ENCODE measurements around the gene SNAPIN. TPM values are rescaled to one million over a fixed set of nuclear protein-coding genes. Genes with fewer than 3 reads are reported as not detected.

The SNAPIN gene
- total RNA-seq, 1 experiment from 2014 or later, result 58.5 TPM

DNA sequence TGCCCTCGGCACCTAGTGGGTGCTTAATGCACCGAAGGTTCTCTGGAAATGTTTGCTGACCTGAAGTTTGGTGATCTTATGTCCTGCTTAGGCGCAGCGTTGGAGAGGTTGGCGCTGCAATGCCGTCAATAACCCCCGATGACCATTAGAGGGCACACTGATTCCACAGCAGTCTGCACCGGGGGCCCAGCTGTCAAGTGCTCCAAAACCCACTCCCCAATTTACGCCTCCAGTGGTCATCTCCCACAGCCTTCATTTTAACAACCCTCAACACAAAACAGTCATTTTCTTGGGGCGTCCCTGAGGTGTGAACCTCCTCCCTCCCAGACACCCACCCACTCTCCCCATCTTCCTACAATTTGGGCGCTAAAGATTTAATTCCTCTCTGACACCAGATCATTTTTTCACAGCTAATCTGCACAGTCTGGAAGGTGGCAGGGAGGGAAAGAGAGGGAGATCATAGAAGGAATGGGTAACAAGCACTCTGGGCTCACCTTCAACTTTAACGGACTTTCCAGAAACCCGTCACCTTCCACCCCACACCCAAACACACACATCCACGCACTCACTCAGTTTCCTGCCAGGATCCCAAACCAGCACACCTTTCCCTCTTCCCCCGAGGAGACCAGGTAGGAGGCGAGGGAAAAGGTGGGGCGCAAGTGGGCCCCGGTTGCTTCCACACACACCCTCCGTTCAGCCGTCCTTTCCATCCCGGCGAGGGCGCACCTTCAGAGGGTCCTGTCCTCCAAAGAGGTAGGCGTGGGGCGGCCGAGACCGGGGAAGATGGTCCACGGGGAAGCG, 19.4 kb downstream of the SNAPIN start:
- DNase-seq (ENCODE audit: low read depth), result peak; percentile 61

DNA sequence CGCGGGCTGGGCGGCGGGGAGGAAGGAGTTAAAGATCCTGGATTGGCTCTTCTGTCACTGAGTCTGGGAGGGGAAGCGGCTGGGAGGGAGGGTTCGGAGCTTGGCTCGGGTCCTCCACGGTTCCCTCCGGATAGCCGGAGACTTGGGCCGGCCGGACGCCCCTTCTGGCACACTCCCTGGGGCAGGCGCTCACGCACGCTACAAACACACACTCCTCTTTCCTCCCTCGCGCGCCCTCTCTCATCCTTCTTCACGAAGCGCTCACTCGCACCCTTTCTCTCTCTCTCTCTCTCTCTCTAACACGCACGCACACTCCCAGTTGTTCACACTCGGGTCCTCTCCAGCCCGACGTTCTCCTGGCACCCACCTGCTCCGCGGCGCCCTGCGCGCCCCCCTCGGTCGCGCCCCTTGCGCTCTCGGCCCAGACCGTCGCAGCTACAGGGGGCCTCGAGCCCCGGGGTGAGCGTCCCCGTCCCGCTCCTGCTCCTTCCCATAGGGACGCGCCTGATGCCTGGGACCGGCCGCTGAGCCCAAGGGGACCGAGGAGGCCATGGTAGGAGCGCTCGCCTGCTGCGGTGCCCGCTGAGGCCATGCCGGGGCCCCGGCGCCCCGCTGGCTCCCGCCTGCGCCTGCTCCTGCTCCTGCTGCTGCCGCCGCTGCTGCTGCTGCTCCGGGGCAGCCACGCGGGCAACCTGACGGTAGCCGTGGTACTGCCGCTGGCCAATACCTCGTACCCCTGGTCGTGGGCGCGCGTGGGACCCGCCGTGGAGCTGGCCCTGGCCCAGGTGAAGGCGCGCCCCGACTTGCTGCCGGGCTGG, 20.2 kb downstream of the SNAPIN start, which contains the start of gene NPR1:
Gene NPR1, plus strand, starts transcription at position 170 of the 818 bp plus-strand sequence. Its CDS starts 421 bp downstream, at position 591.
- DNase-seq (ENCODE audit: low read depth), result peak; percentile 40

DNA sequence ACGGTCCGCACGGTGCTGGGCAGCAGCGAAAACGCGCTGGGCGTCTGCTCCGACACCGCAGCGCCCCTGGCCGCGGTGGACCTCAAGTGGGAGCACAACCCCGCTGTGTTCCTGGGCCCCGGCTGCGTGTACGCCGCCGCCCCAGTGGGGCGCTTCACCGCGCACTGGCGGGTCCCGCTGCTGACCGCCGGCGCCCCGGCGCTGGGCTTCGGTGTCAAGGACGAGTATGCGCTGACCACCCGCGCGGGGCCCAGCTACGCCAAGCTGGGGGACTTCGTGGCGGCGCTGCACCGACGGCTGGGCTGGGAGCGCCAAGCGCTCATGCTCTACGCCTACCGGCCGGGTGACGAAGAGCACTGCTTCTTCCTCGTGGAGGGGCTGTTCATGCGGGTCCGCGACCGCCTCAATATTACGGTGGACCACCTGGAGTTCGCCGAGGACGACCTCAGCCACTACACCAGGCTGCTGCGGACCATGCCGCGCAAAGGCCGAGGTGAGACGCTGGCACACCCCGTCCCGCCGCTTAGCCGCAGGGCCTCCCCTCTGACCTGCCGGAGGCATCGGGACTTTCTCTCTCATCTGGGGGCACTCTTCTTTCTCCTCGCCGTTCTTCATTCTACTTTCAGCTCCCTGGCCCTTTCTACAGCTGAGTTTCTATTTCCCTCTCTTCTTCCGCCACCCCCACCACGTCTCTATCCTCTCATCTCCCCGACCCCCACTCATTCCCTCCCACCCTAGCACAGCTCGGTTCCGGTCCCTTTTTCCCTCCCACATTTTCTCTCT, 21.0 kb downstream of the SNAPIN start:
- DNase-seq (ENCODE audit: low read depth), result no peak

DNA sequence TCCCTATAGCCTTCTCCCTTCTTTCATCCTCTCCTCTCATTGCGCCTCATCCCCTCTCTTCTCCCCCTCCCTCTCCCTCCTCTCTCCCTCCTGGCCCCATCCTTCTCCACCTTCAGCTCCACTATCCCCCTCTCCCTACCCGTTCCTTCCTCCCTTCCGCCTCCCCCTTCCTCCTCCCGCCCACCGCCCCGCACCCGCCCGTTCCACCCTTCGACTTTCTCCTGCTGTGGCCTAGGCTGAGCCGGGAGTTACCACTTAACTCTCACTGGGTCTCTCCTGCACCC, 21.6 kb downstream of the SNAPIN start:
- no peak for DNase-seq (ENCODE audit: low read depth)

DNA sequence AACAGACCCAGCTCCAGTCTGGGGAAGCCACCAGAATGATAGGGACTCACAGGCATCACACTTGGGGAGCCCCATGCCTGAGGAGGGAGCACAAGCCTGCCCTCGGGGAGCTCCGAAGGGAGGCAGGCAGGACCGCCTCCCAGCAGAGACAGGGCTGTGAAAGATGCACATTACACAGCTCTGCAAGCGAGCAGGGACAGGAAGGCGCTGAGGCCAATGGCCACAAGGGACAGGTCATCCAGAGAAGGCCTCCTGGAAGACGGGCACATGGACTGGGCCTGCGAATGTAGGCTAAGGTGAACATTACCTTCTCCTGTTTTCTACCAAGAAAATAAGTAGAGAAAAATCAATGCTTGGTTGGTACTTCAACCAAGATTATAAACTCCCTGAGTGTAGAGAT, 24.2 kb downstream of the SNAPIN start:
- no peak for DNase-seq (ENCODE audit: low read depth)

DNA sequence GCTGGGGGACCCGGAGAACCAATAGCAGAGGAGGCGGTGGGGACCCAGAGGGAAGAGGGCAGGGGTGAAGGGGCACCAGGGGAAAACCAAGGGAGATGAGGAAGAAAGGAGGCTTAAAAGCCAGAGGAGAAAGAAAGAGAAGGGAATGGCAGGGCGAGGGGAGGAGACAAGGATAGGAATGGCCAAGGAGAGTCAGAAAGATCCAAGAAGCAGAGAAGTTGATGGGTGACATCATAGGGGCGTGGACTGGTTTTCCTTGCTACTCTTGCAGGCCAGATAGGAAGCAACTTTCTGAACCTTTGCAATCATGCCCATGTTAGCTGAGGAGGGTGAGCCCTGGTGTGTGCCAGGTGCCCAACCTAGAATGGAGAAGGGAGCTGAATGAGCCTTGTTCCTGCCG, 25.4 kb downstream of the SNAPIN start:
- DNase-seq (ENCODE audit: low read depth), result no peak

DNA sequence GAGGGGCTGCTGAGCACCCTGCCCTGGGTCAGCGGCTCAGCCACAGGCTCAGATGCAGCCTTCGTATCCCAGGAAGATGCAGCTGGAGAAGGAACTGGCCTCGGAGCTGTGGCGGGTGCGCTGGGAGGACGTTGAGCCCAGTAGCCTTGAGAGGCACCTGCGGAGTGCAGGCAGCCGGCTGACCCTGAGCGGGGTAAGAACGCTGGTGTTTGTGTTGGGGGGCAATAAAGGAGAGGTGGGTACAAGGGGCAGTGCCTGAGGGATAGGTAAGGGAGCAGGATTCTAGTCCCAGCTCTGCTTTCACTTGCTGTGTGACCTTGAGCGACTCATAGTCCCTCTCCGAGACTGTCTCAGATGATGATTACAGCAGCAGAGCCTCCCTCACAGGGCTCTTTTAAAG, 26.4 kb downstream of the SNAPIN start:
- DNase-seq (ENCODE audit: low read depth), result no peak

DNA sequence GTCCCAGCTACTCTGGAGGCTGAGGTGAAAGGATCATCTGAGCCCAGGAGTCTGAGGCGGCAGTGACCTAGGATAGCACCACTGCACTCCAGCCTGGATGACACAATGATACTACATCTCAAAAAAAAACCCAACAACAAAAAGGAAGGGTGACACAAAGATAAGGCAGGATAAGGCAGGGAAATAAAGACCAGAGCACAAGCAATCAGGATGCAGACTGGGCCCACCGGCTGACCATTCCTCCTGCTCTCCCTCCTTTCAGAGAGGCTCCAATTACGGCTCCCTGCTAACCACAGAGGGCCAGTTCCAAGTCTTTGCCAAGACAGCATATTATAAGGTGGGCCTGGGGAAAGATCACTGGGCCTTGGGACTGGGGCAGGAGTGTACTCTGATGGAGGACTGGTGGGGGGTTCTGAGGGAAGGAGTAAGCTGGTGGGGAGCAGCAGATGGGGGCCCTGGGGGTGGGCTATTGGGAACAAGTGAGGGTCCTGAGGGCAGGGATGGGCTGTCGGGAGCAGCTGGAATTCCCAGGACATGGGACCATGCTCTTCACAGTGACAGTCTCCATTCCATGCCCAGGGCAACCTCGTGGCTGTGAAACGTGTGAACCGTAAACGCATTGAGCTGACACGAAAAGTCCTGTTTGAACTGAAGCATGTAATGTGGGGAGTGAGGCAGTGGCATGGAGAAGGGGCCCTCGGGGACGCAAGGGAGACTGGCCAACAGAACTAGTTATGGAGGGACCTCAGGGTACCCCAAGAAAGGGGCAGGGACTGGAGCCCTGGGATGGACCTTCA, 27.2 kb downstream of the SNAPIN start:
- DNase-seq (ENCODE audit: low read depth), result no peak

DNA sequence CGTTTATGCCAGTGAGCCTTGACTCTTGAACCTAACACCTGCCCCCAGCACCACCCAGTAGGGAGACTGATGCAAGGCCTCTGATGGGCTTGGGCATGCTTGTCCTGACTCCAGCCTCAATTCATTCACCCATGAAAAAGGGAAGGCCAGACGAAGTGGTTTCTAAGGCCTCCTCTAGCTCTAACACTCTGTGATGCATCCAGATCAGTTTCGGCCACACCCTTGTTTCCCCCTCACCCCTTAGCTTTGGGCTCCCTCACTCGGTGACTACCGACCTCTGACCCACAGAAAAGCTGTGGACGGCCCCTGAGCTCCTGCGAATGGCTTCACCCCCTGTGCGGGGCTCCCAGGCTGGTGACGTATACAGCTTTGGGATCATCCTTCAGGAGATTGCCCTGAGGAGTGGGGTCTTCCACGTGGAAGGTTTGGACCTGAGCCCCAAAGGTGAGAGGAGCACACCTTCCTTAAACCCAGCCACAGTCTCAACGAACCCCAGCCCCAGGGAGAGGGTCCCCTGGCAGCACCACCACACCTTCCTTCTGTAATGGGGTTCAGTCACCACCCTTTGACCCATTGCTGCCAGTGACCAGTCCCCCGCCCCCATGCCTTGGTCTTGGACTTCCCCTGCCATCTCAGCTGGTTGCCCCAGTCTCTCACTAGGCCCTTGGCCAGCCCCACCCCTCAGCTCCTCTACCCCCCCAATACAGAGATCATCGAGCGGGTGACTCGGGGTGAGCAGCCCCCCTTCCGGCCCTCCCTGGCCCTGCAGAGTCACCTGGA, 29.0 kb downstream of the SNAPIN start:
- no peak for DNase-seq (ENCODE audit: low read depth)

DNA sequence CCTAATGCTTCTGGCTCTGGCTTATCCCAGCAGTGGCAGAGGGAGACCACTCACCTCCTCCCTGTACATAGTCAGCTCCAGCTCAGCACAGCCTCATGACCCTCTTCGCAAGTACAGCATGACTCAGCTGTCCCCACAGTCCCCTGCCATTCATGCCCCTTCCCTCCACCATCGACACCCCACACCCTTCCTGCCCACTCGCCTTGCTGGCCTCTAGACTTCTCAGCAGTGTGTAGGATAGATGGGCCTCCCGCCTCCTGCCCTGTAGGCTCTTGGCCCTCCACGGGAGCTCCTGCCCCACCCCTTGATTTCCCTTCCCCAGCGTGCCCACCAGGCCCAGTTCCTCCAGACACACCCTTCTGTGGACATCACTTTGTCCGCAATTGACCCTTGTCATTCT, 29.8 kb downstream of the SNAPIN start:
- DNase-seq (ENCODE audit: low read depth), result no peak

DNA sequence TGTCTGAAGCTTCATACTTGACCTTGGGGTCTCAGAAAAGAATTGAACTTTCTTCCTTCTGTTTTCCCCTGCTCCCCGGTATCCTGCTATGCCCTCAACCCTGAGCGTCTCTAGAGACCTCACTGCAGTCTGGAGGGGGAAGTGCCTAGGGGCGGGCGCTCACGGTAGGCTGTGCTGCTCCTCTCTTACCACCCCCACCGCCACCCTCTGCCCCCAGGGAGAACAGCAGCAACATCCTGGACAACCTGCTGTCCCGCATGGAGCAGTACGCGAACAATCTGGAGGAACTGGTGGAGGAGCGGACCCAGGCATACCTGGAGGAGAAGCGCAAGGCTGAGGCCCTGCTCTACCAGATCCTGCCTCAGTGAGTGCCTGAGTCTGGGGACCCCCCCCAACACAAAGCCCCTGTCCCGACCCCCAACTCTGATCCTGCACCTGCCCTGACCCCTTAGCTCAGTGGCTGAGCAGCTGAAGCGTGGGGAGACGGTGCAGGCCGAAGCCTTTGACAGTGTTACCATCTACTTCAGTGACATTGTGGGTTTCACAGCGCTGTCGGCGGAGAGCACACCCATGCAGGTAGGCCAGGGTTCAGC, 30.3 kb downstream of the SNAPIN start:
- DNase-seq (ENCODE audit: low read depth), result no peak

DNA sequence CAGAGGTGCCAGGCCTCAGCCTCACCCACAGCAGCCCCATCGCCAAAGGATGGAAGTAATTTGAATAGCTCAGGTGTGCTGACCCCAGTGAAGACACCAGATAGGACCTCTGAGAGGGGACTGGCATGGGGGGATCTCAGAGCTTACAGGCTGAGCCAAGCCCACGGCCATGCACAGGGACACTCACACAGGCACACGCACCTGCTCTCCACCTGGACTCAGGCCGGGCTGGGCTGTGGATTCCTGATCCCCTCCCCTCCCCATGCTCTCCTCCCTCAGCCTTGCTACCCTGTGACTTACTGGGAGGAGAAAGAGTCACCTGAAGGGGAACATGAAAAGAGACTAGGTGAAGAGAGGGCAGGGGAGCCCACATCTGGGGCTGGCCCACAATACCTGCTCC, 35.0 kb downstream of the SNAPIN start:
- no peak for DNase-seq (ENCODE audit: low read depth)

DNA sequence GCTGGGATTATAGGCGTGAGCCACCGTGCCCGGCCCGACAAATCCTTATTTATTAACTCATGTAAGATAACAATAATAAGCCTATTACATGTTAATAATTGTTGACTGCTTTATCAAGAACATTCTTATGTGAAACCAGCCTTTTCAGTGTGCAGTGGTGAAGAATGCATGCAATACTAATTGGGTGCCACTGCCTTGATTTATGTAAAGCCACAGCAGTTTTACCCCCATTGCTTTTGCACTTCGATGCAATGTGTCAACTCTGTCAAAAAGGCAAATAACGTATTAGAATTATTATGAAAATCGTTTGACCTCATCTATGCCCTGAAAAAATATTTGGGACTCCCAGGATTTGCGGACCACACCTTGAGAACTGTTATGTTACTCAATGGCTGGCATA, 38.2 kb downstream of the SNAPIN start:
- no peak for DNase-seq (ENCODE audit: low read depth)

DNA sequence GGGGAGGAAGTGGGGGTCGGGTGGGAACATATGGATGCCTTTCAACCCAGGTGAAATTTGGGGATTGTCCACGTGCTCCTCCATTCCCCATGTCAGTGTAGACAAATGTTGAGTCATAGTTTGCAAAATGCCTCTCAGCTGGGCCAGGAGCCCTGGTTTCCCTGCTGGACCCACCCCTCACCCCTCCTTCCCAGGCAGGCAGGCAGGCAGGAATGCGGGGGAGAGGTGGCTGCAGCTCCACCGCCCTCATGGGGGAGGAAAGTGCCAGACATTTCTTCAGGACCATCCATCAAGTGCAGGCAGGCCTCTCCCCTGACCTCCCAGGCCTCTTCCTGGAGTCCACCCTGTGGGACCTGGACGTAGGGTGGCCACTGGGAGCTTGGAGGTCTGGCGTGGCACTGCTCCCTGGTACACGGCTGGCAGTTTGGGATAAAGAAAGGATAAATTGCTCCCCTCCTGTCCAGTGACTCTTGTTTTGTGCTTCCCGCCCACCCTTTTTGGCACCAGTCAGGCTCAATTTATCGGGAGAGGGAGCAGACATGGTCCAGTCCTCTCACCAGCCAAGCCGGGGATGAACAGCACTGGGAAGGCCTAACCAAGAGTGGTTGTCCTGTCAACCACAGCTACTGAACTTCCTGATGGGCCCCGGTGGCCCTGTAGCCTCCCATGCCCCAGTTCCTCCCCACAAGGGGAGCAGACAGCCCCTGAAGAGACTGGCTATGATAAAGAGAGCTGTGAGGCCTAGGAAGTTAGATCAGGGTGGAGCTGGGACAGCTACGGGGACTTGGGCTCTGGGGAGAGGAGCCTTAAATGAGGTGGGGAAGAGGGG, 38.9 kb downstream of the SNAPIN start:
- DNase-seq (ENCODE audit: low read depth), result peak; percentile 71

DNA sequence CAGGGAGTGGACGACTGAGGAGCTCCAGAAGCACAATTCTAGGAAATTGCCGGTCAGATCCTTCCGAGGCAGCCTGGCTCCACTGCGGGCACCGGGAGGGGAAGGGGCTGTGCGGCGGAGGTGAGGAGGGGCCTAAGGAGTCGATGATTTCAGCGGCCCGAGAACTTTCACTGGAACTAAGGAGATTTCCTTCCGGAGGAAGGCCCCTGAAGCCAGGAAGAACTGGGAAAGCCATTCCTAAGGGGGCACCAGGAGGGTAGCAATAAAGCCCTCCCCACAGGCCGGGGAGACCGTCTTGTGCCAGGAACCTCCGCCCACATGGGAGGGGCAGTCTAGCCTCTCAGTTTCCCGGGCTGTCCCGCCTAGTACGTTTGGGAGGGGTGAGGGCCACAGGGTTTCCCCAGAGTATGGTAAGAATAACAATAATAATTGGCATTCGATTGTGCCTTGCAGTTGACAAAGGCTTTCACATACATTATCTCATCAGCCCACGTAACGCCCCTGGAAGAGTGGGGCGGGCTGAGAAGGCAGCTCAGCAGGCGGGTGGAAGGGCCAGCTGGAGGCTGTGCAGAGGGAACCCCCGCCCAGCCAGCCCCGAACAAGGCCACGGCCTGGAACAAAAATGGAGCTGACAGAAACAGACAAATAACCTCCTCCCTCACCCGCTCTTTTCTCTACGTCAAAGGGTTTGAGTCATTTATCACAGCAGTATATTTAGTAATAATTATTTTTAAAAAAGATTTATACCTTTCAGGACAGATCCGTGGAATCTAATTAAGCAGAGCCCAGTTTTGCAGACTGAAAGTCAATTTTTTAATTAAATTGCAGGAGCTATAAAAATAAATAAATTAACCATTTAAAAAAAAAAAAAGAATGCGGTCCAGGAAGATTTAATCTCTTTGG, 39.8 kb downstream of the SNAPIN start:
- no peak for DNase-seq (ENCODE audit: low read depth)

DNA sequence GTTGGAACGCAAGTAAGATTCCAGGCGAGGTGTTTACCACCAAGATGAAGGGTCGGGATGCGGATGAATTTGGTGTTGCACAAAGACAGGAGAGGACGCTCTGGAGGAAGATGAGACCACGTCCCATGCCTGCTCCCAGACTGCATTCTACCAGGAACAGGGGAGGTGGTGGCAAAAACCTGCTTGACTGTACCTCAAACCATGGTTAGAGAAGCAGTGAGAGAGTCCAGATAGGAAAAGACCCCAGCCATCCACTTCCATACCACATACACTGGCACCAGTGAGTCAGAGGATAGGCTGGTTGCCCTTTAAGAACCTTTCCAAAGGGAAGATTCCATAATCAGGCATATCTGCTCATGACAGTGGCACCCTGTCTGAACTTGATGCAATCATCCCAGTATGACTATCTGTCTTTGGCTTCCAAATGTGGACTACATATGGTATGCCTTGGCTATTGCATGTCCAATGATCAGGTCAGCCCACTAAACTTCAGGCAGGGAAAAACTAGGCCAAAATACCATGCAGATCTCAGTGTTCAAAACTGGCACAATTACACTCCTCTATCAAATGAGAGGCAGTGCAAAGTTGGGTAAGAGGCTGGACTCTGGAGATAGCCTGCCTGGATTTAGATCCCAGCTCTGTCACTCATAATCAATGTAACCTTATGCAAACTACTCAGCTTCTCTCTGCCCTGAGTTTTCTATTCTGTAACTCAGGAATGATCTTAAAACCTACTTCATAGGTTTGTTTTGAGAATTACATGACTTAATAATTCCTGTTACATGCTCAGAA, 40.6 kb downstream of the SNAPIN start:
- no peak for DNase-seq (ENCODE audit: low read depth)

DNA sequence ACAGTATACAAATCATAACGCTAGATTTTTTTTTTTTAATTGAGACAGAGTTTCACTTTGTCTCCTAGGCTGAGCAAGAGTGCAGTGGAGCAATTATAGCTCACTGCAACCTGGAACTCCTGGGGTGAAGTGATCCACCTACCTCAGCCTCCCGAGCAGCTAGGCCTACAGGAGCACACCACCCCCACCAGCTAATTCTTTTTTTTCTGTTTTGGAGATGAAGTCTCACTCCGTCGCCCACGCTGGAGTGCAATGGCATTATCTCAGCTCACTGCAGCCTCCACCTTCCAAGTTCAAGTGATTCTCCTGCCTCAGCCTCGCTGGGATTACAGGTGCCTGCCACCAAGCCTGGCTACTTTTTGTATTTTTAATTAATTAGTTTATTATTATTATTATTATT, 41.3 kb downstream of the SNAPIN start:
- no peak for DNase-seq (ENCODE audit: low read depth)

DNA sequence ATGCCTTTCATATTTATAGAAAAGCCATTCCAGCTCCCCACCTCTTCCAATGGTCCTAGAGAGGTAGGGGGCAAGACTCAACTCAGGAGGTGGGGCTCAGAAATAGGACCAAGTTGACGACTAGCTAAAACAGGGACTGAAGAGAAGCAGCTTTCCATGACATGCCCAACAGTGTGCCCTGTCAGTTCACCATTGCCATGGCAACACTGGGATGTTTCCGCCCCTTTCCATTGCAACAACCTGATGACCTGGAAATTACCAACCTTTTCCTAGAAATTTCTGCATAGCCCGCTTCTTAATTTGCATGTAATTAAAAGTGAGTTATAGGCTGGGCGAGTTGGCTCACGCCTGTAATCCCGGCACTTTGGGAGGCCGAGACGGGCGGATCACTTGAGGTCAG, 47.0 kb downstream of the SNAPIN start:
- DNase-seq (ENCODE audit: low read depth), result no peak
